GM18511 (cell line): ENCODE data around the gene ENTPD6.

Experiments
- ATAC-seq: cut with Tn5 transposase; IDR thresholded peaks from one replicate; pipeline ENCODE4 v1.9.1; 2021; ENCODE audit warnings: mild to moderate bottlenecking, moderate library complexity; ENCODE audit not compliant: unreplicated experiment

ENTPD6 gene

GRCh38 chr20:25207149-25207959, 11.8 kb downstream of the ENTPD6 start:
- ATAC-seq, result no peak

- no peak for ATAC-seq
Measured at GRCh38 chr20:25207960-25208534, 12.5 kb downstream of the ENTPD6 start.

- no peak for ATAC-seq
Measured at GRCh38 chr20:25209400-25209799, 13.9 kb downstream of the ENTPD6 start.

GRCh38 chr20:25209911-25210310, 14.4 kb downstream of the ENTPD6 start:
- no peak for ATAC-seq

GRCh38 chr20:25211273-25211672, 15.8 kb downstream of the ENTPD6 start:
- ATAC-seq, result no peak

- no peak for ATAC-seq
Measured at GRCh38 chr20:25212242-25212641, 16.7 kb downstream of the ENTPD6 start.

GRCh38 chr20:25213566-25214425, 18.3 kb downstream of the ENTPD6 start:
- no peak for ATAC-seq

GRCh38 chr20:25214426-25214790, 18.9 kb downstream of the ENTPD6 start:
- ATAC-seq, result no peak

GRCh38 chr20:25214819-25215218, 19.3 kb downstream of the ENTPD6 start:
- no peak for ATAC-seq

GRCh38 chr20:25215521-25215920, 20.0 kb downstream of the ENTPD6 start:
- no peak for ATAC-seq

- ATAC-seq, result no peak
Measured at GRCh38 chr20:25216199-25216945, 20.9 kb downstream of the ENTPD6 start.

- ATAC-seq, result no peak
Measured at GRCh38 chr20:25217161-25218108, 21.9 kb downstream of the ENTPD6 start.

GRCh38 chr20:25218109-25218486, 22.6 kb downstream of the ENTPD6 start:
- no peak for ATAC-seq

GRCh38 chr20:25218492-25218891, 23.0 kb downstream of the ENTPD6 start:
- ATAC-seq, result no peak

- ATAC-seq, result no peak
Measured at GRCh38 chr20:25219365-25219764, 23.9 kb downstream of the ENTPD6 start.

GRCh38 chr20:25220021-25220730, 24.7 kb downstream of the ENTPD6 start:
- ATAC-seq, result no peak

GRCh38 chr20:25220810-25221591, 25.5 kb downstream of the ENTPD6 start:
- no peak for ATAC-seq
